Gastroesophageal sphincter (tissue), 3 donors: ENCODE results near the gene ADPRHL1.

Source experiments
- POLR2A ChIP-seq, 2 donors: fragments of 450-650 bp; IDR thresholded peaks; one replicate each; pipeline ENCODE4 v1.6.1; 2017; ENCODE audit warnings: antibody characterized with exemption in 2 of 2, mild to moderate bottlenecking in 2 of 2, moderate library complexity in 1 of 2
- TF ChIP-seq, protein P1 (sequence below), 4 experiments: fragments of 200-600 bp in 2 of 4; fragments of 450-650 bp in 2 of 4; sonication (generic) in 1 of 4; IDR thresholded peaks; one replicate each; pipeline ENCODE4 v1.5.1; 2017 to 2019; ENCODE audit warnings: antibody characterized with exemption in 4 of 4, mild to moderate bottlenecking in 2 of 4, moderate library complexity in 2 of 4

DNA sequence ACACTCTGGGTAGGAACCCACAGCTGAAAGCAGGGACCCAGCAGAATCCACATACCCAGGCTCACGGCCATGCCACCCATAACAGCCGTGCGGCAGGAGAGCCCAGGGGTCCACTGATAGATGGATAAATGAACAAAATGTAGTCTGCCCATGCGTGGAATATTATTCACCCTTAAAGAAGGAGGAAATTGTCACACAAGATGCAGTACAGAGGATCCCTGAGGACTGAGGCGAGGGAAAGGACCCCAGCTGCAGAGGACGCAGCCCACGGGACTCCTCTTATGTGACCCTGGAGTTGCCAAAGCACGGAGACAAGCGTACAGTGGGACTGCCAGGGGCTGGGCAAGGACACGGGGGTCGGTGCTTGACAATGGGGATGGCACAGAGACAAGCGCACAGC, 100.0 kb downstream of the ADPRHL1 start:
- no peak for TF ChIP-seq POLR2A (IDR thresholded peaks at IDR 0.05)
- TF ChIP-seq, protein P1, sequence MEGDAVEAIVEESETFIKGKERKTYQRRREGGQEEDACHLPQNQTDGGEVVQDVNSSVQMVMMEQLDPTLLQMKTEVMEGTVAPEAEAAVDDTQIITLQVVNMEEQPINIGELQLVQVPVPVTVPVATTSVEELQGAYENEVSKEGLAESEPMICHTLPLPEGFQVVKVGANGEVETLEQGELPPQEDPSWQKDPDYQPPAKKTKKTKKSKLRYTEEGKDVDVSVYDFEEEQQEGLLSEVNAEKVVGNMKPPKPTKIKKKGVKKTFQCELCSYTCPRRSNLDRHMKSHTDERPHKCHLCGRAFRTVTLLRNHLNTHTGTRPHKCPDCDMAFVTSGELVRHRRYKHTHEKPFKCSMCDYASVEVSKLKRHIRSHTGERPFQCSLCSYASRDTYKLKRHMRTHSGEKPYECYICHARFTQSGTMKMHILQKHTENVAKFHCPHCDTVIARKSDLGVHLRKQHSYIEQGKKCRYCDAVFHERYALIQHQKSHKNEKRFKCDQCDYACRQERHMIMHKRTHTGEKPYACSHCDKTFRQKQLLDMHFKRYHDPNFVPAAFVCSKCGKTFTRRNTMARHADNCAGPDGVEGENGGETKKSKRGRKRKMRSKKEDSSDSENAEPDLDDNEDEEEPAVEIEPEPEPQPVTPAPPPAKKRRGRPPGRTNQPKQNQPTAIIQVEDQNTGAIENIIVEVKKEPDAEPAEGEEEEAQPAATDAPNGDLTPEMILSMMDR (IDR thresholded peaks at IDR 0.05): no peak
